ENCODE results near the gene JAKMIP3.

GRCh38 chr10:132100556-132101349 is 35.0 kb downstream of the JAKMIP3 start:
- no peak for TF ChIP-seq POLR2A (IDR thresholded peaks at IDR 0.05)
- TF ChIP-seq, protein P1, sequence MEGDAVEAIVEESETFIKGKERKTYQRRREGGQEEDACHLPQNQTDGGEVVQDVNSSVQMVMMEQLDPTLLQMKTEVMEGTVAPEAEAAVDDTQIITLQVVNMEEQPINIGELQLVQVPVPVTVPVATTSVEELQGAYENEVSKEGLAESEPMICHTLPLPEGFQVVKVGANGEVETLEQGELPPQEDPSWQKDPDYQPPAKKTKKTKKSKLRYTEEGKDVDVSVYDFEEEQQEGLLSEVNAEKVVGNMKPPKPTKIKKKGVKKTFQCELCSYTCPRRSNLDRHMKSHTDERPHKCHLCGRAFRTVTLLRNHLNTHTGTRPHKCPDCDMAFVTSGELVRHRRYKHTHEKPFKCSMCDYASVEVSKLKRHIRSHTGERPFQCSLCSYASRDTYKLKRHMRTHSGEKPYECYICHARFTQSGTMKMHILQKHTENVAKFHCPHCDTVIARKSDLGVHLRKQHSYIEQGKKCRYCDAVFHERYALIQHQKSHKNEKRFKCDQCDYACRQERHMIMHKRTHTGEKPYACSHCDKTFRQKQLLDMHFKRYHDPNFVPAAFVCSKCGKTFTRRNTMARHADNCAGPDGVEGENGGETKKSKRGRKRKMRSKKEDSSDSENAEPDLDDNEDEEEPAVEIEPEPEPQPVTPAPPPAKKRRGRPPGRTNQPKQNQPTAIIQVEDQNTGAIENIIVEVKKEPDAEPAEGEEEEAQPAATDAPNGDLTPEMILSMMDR (IDR thresholded peaks at IDR 0.05), result no peak

All from uterus (tissue), 2 donors.